AG08396 (cell line): ENCODE measurements around the gene KRT7.
"Not testable (repeated sequence)": the region's sequence is repeated elsewhere in the genome, so short reads cannot be mapped to it uniquely, and the experiment has no call there.

Experiments
- DNase-seq: peaks from one replicate; pipeline ENCODE4 v3.0.0; 2012; ENCODE audit warnings: low spot score, mixed read lengths

KRT7 gene

GRCh38 chr12:52278575-52279421 is 45.8 kb downstream of the KRT7 start:
- peak; percentile 89 for DNase-seq

- no peak for DNase-seq
Measured at GRCh38 chr12:52279422-52280318, 46.6 kb downstream of the KRT7 start.

- DNase-seq, result peak; percentile 83
Measured at GRCh38 chr12:52280319-52280795, 47.3 kb downstream of the KRT7 start.

GRCh38 chr12:52280796-52281560 is 47.9 kb downstream of the KRT7 start:
- peak; percentile 91 for DNase-seq

GRCh38 chr12:52284562-52285171 is 51.6 kb downstream of the KRT7 start:
- no peak for DNase-seq

DNA sequence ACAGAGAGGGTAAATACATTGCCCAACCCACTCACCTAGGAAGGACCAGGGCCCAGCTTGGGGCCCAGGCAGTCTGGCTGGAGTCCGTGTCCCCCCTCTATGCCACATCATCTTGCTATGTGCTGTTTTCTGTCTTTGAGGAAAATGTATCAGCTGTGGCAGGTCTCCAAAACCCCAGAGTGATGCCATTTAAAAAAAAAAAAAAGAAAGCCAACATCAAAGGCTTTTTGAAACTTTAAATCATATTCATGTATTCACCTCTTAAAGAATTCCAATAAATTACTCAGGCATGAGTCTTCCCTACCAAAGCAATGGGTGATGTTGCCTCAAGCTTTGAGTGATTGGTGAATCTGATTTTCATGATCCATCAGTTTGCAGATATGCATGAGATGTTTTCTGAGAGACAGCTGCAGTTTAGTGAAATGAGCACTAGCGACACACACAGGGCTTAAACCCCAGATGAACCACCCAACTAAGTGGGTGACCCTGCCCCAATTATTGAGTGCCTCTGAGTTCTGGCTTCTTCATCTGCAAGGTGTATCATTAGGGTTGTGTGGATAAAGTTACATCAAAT is 52.2 kb downstream of the KRT7 start:
- peak; percentile 69 for DNase-seq

GRCh38 chr12:52285851-52286530 is 52.9 kb downstream of the KRT7 start:
- no peak for DNase-seq

GRCh38 chr12:52286857-52287785 is 54.1 kb downstream of the KRT7 start:
- not testable (repeated sequence) for DNase-seq

DNA sequence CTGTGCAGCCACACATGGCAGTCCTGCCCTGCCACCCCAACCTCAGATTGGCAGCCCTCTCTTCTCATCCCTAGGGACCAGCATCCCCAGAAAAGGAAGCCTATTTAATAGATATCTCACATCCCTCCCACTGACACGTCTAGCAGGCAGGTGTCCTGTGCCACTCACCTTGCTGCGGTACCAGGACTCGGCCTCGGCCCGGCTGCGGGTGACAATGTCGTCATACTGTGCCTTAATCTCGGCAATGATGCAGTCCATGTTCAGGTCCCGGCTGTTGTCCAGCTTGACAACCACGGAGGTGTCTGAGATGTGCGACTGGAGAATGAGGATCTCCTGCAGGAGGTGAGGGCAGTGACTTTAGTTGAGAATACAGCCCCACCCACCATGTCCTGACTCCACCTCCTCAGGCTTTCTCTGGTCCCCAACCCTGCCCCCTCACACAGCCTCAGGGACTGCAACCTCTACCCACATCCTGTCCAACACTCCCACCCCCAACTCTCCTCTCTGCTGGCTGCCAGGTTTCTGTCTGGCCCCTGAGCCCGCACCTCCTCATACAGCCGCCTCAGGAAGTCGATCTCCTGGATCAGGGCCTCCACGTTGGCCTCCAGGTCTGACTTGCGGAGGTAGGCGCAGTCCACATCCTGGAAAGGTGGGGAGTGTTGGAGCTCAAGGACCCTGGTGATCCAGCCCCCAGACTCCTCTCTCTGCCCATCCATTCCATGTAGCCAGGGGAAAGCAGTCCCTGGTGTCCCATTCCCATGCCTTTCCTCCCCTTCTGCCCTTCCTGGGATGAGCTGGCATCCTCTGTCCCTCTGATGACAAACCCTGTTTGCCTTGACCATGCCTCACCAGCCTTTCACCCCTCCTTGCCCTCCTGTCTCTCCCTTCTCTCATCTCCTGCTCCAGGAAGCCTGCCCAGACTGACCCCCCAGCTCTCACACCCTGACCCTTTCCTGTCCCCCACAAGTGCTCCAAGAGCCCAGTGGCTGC is 55.1 kb downstream of the KRT7 start:
- not testable (repeated sequence) for DNase-seq

GRCh38 chr12:52290483-52291134 is 57.6 kb downstream of the KRT7 start:
- not testable (repeated sequence) for DNase-seq

GRCh38 chr12:52291267-52291935 is 58.4 kb downstream of the KRT7 start, which contains the start of gene KRT81:
Gene KRT81 (minus strand): TSS chr12:52291534. CDS start chr12:52291465, 69 bp downstream.
- no peak for DNase-seq

DNA sequence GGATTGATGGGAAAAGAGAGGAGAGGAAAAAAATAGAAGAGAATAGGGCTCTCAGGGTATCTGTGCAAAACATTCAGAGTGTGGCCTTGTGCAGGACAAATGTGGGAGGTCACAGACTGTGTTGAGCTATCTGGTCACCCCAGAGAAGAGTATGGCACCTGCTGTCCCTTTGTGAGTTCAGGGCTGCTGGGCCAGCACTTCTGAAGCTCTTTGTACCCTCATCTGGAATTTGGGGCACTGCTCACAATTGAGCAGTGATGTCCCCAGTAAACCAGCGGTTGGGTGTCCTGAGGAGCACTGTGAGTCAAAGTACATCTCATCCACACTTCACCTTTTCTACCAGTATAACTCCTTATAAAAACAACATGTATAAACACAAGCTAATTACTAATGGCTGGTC is 60.9 kb downstream of the KRT7 start:
- no peak for DNase-seq

DNA sequence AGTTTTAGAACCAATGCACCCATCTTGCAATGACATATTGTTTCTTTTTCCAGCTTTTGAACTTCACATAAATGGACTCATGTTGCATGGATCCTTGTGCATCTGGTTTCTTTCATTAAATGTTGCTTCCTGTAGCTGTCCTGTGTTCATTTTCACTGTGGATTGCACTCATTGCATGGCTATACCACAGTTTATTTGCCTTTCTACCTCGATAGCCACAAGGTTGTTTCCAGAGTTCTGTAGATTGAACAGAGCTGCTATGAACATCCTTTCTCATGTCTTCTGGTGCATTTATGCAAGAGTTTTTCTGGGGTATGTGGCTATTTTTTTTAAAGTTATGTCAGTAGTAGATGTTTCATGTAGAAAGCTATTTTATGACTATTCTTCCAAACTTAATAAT is 61.8 kb downstream of the KRT7 start:
- DNase-seq, result no peak

- DNase-seq, result no peak
Measured at GRCh38 chr12:52295663-52296062, 62.6 kb downstream of the KRT7 start.

- no peak for DNase-seq
Measured at GRCh38 chr12:52296572-52297215, 63.7 kb downstream of the KRT7 start.
